ENCODE data around the gene CHRNA7.

- no peak for TF ChIP-seq POLR2A (IDR thresholded peaks at IDR 0.05)
- TF ChIP-seq, protein P1, sequence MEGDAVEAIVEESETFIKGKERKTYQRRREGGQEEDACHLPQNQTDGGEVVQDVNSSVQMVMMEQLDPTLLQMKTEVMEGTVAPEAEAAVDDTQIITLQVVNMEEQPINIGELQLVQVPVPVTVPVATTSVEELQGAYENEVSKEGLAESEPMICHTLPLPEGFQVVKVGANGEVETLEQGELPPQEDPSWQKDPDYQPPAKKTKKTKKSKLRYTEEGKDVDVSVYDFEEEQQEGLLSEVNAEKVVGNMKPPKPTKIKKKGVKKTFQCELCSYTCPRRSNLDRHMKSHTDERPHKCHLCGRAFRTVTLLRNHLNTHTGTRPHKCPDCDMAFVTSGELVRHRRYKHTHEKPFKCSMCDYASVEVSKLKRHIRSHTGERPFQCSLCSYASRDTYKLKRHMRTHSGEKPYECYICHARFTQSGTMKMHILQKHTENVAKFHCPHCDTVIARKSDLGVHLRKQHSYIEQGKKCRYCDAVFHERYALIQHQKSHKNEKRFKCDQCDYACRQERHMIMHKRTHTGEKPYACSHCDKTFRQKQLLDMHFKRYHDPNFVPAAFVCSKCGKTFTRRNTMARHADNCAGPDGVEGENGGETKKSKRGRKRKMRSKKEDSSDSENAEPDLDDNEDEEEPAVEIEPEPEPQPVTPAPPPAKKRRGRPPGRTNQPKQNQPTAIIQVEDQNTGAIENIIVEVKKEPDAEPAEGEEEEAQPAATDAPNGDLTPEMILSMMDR (IDR thresholded peaks at IDR 0.05) = no peak
Measured at GRCh38 chr15:32104061-32104995, 74.0 kb downstream of the CHRNA7 start.
